Measurements from ENCODE around the gene VPS18. TPM values are rescaled to one million over a fixed set of nuclear protein-coding genes. Genes with fewer than 3 reads are reported as not detected.

VPS18 gene
- total RNA-seq, 2 donors from 2014 or later = 17.1 to 23.7 TPM

DNA sequence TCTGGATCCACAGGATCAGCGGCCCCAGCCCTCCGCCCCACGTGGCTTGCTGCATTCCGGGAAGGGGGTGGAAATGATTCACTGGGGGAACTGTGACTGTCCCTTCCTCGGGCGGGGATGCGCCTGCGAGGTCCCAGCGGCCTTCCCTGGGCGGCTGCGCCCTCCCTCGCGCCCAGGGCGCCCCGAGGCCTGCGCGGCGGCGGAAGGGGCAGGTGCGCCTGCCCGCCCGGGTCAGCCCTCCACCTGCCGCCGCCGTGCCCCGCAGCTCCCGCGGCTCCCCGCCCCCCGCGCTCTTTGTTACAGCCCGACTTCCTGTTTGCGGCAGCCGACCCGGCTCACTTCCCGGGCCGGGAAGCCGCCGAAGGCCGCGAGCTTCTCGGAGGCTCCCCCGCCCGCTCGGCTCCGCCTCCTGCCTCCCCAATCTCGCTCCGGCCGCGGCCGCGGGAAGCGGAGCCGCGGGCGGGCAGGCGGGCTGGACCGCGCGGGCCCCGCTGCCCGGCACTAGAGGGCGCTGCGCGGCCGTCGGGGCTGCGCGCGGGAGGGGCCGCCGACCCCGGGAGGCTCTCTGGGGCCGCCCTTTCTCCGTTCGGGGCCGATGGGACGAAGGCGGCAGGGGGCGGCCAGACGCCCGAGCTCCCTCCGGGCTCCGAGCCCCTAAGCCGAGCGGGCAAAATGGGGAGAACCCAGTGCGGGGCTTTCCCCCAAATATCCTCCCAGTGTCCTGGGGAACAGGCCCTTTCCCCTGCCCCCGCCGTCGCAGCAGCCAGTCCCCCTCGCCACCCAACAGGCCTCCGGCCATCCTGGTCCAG, 47.5 kb downstream of the VPS18 start:
- intact Hi-C loops (cut with DNase I) = loop anchor here (5.0 to 10.0 kb wide), 3 partner anchors 34 to 81 kb away; no protein-coding TSS in a partner anchor
- ATAC-seq = peak; percentile 84 to 85
- peak; percentile 85 for DNase-seq

GRCh38 chr15:40942337-40942854, 48.1 kb downstream of the VPS18 start:
- DNase-seq (no peak), ATAC-seq (peak; percentile 1 to 3)
- intact Hi-C loops (cut with DNase I) = loop anchor here (5.0 to 10.0 kb wide), 3 partner anchors 35 to 80 kb away; no protein-coding TSS in a partner anchor

DNA sequence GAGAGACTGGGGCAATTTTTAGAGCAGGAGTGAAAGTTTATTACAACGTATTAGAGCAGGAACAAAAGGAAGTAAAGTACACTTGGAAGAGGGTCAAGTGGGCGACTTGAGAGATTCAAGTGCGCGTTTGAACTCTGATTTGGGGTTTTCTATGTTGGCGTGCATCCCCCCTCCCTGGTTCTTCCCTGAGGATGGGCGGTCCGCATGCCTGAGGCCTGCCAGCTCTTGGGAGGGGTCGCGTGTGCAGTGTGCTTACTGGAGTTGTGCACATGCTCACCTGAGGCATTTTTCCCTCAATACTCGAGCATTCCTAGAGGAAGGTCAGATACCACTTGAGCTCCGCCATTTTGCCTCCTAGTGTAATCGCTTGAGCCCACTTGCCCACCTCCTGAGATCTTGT, 48.6 kb downstream of the VPS18 start:
- no peak for ATAC-seq
- intact Hi-C loops (cut with DNase I) = loop anchor here (5.0 to 10.0 kb wide), 3 partner anchors 36 to 79 kb away; no protein-coding TSS in a partner anchor
- DNase-seq = no peak

- DNase-seq (no peak), ATAC-seq (no peak)
- intact Hi-C loops (cut with DNase I) = loop anchor here (5.0 to 10.0 kb wide), 3 partner anchors 37 to 78 kb away; no protein-coding TSS in a partner anchor
Measured at GRCh38 chr15:40943764-40944365, 49.6 kb downstream of the VPS18 start.

- DNase-seq = no peak
- intact Hi-C loops (cut with DNase I) = loop anchor here (5.0 to 10.0 kb wide), 3 partner anchors 37 to 78 kb away; no protein-coding TSS in a partner anchor
- ATAC-seq = no peak
Measured at GRCh38 chr15:40944510-40945296, 50.5 kb downstream of the VPS18 start.

DNA sequence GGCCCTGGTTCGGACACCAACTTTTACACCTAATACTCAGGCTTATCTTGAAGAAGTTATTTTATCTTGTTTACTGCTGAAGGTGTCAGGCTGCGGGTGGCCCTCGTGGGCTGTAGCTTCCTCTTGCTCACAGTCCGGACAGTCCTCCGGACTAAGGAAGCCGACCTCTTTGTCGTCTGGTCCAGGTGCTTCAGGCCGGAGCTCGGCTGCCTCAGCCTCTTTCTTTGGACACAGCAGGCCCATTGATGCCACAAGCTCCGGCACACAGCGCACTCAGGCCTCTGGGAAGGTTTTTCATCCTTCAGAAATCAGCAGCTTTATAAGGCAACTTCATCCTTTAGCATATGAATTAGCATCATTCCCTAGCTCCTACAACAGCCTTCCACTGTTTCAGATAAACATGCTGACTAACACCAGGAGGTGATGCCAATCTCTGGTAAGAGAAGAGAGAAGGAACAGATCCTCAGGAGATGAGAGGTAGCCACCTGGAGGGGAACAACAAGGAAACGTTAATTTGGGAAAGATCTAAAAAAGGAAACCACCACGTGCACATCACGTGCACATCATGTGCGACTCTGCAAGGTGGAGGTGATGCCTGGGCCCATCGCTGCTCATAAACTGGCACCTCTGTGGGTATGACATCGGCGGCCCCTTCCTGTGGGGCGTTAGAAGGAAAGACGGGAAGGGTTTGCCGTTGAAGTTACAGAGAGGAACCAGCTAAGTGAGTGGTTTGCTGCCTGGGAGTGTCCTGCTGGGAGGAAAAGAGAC, 54.6 kb downstream of the VPS18 start:
- intact Hi-C loops (cut with DNase I) = loop anchor here in 1 of 2 donors (10.0 kb wide), 1 partner anchor 66 kb away; no protein-coding TSS in a partner anchor
- DNase-seq = no peak

DNA sequence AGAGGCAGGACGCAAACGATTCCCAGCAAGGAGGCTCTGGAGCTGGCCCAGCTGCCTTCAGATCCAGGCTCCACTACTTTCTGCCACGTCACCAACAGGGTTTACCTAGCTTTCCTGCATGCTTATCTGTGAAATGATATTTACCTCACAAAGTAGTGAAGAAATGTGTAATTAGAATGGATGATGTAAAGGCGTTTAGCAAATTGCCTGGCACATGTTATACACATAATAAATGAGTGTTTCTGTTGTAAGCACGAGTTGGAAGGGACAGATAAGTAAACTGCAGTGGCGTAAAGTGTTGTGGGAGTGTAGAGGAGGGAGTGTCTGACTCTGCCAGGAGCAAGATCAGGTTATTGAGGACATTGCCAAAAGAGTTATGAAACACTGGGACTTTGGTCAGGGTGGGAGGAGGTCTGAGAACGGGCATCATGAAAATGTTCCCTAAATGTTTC, 55.5 kb downstream of the VPS18 start:
- peak in 1 of 2 donors; percentile 52 for ATAC-seq
- DNase-seq = no peak
- intact Hi-C loops (cut with DNase I) = loop anchor here in 1 of 2 donors (10.0 kb wide), 1 partner anchor 65 kb away; no protein-coding TSS in a partner anchor

More for the DNA sequence above, 54.6 kb downstream of the VPS18 start:
- no peak for ATAC-seq

DNA sequence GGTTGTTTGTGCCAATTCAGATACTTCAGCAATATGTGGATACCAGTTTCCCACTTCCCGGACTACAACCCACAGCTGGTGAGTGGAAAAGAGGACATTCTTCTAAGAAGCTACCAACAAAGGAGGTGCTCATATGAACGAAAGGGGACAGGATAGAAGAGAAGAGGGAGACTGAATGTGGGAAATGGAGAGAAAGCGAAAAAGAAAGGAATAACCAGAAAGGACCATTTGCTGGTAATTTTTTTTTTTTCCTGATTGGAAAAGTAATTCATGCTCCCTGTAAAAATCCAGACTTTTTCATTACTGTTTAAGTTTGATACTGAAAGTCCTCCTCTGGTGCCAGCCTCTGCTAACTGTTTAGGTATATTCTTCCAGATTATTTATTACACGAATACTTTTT, 57.5 kb downstream of the VPS18 start:
- DNase-seq (no peak), ATAC-seq (no peak)
- intact Hi-C loops (cut with DNase I) = no loop called here

- intact Hi-C loops (cut with DNase I) = no loop called here
- ATAC-seq (no peak), DNase-seq (no peak)
Measured at GRCh38 chr15:40952301-40952900, 58.2 kb downstream of the VPS18 start.

- peak; percentile 80 to 92 for ATAC-seq
- intact Hi-C loops (cut with DNase I) = no loop called here
Measured at GRCh38 chr15:40952901-40953712, 58.9 kb downstream of the VPS18 start, which contains the start of gene CHAC1. CHAC1 (plus strand) TSS chr15:40953471; CDS start chr15:40953584, 113 bp downstream.

More at GRCh38 chr15:40952901-40953712, 58.9 kb downstream of the VPS18 start, which contains the start of gene CHAC1:
- DNase-seq = peak; percentile 95

Other genes with a start within 250 kb of the VPS18 start
- 1 to 10 TPM in 1 of 2 donors, under 1 TPM in 1; 0.97 to 2.6 TPM for gene RAD51, start 199.3 kb upstream of the VPS18 start, total RNA-seq
- 10 to 100 TPM; 20.7 to 23.8 TPM for gene RMDN3, start 139.2 kb upstream of the VPS18 start, total RNA-seq
- 10 to 100 TPM in 1 of 2 donors, 1 to 10 TPM in 1; 6.5 to 18.2 TPM for gene GCHFR, start 130.4 kb upstream of the VPS18 start, total RNA-seq
- under 1 TPM; 0.26 to 0.32 TPM for gene C15orf62, start 124.5 kb upstream of the VPS18 start, total RNA-seq
- 10 to 100 TPM; 12.7 to 26.8 TPM for gene ZFYVE19, start 87.4 kb upstream of the VPS18 start, total RNA-seq
- gene DNAJC17, start 87.0 kb upstream of the VPS18 start, total RNA-seq = 10 to 100 TPM; 18.8 to 19.2 TPM
- not detected for gene PPP1R14D, start 65.7 kb upstream of the VPS18 start, total RNA-seq
- gene SPINT1, start 50.4 kb upstream of the VPS18 start, total RNA-seq = 1 to 10 TPM; 1.3 to 1.4 TPM
- not detected for gene RHOV, start 20.2 kb upstream of the VPS18 start, total RNA-seq
- 1 to 10 TPM; 8.5 to 9.2 TPM for gene DLL4, start 34.9 kb downstream of the VPS18 start, total RNA-seq
- 1 to 10 TPM; 2.6 to 3.3 TPM for gene CHAC1, start 59.0 kb downstream of the VPS18 start, total RNA-seq
- gene INO80, start 221.8 kb downstream of the VPS18 start, total RNA-seq = 10 to 100 TPM; 11.1 to 16.8 TPM